HFF-Myc (cell line): ENCODE results near the gene MRPL37.

Experiments
- DNase-seq: peaks from one replicate; pipeline ENCODE4 v3.0.0-alpha.2; 2011; ENCODE audit warnings: low read depth; ENCODE audit errors: extremely low read depth
- H3K4me3 ChIP-seq: replicated peaks from 2 replicates; pipeline ENCODE4 v1.5.1; 2011; ENCODE audit warnings: low read depth, mild to moderate bottlenecking, control low read depth, low read length
- TF ChIP-seq, protein P1 (sequence below): IDR thresholded peaks from 2 replicates; pipeline ENCODE4 v1.5.1; 2012; ENCODE audit warnings: mild to moderate bottlenecking, low read depth, low read length, control low read depth; ENCODE audit errors: missing control alignments

The MRPL37 gene

DNA sequence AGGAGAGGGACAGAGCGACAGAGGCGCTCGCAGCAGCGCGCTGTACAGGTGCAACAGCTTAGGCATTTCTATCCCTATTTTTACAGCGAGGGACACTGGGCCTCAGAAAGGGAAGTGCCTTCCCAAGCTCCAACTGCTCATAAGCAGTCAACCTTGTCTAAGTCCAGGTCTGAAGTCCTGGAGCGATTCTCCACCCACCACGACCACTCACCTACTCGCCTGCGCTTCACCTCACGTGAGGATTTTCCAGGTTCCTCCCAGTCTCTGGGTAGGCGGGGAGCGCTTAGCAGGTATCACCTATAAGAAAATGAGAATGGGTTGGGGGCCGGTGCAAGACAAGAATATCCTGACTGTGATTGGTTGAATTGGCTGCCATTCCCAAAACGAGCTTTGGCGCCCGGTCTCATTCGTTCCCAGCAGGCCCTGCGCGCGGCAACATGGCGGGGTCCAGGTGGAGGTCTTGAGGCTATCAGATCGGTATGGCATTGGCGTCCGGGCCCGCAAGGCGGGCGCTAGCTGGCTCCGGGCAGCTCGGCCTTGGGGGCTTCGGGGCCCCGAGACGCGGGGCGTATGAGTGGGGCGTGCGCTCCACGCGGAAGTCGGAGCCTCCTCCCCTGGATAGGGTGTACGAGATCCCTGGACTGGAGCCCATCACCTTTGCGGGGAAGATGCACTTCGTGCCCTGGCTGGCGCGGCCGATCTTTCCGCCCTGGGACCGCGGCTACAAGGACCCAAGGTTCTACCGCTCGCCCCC is at the start of gene MRPL37, which contains the start of gene CYB5RL:
Gene MRPL37 (plus strand): TSS at position 403 of the 754 bp plus-strand sequence. CDS start 77 bp downstream, at position 480.
Gene CYB5RL (minus strand): TSS at position 266 of the 754 bp plus-strand sequence. CDS start 4,414 bp downstream, outside the sequence.
- H3K4me3 ChIP-seq, result peak within 1 kb of the TSS; percentile 87
- TF ChIP-seq, protein P1, sequence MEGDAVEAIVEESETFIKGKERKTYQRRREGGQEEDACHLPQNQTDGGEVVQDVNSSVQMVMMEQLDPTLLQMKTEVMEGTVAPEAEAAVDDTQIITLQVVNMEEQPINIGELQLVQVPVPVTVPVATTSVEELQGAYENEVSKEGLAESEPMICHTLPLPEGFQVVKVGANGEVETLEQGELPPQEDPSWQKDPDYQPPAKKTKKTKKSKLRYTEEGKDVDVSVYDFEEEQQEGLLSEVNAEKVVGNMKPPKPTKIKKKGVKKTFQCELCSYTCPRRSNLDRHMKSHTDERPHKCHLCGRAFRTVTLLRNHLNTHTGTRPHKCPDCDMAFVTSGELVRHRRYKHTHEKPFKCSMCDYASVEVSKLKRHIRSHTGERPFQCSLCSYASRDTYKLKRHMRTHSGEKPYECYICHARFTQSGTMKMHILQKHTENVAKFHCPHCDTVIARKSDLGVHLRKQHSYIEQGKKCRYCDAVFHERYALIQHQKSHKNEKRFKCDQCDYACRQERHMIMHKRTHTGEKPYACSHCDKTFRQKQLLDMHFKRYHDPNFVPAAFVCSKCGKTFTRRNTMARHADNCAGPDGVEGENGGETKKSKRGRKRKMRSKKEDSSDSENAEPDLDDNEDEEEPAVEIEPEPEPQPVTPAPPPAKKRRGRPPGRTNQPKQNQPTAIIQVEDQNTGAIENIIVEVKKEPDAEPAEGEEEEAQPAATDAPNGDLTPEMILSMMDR, result no peak
- DNase-seq, result peak; percentile 94

DNA sequence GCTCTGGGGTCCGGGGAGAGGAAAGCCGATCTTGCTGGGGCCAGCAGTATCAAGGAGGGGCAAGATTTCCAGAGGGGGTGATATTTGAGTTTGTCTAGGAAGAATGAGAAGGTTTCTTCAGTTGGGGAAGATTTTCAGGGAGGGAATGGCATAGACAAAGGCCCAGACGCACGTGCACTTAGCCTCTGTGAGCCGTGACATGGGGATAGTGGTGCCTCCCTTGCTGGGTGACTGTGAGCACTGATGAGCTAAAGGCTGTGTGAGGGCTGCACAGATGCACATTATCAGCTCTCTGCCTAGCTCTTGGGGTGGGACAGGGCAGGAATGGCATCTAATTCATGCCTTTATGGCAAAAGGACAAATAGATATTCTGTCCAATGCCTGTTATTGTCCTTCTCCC is 49.0 kb upstream of the MRPL37 start:
- no peak overlapping the region for H3K4me3 ChIP-seq
- DNase-seq, result no peak
- TF ChIP-seq, protein P1, result no peak

GRCh38 chr1:54152696-54153095 is 47.3 kb upstream of the MRPL37 start, which contains the start of gene CDCP2:
Gene CDCP2 (minus strand): TSS chr1:54153000. CDS start chr1:54152922, 78 bp downstream.
- TF ChIP-seq, protein P1, result no peak
- H3K4me3 ChIP-seq, result no peak within 1 kb of the TSS
- DNase-seq, result no peak

- TF ChIP-seq, protein P1, result no peak
- no peak overlapping the region for H3K4me3 ChIP-seq
- peak; percentile 12 for DNase-seq
Observed at GRCh38 chr1:54153535-54154439, 46.2 kb upstream of the MRPL37 start.

DNA sequence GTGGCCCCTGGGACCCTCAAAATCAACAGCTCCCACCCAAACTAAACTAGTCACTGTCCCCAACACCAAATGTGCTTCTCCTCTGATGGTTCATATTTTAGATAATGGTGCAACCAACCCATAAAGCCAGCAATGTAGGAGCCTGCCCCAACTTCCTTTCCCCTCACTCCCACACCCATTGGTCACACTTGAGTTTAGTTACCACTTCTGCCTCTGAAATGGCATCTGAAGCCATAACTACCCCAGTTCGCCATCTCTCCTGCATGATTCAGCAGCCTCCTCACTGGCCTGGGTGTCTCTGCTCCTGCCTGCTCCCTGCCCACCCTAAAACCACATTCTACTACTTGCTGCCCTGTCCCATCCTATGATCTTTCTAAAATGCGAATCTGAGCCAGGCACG is 43.8 kb upstream of the MRPL37 start:
- TF ChIP-seq, protein P1, result no peak
- no peak overlapping the region for H3K4me3 ChIP-seq
- DNase-seq, result no peak

- no peak overlapping the region for H3K4me3 ChIP-seq
- no peak for DNase-seq
- TF ChIP-seq, protein P1, result no peak
Observed at GRCh38 chr1:54156986-54157385, 43.0 kb upstream of the MRPL37 start.
